ENCODE data around the gene BIRC7.

Gene BIRC7

DNA sequence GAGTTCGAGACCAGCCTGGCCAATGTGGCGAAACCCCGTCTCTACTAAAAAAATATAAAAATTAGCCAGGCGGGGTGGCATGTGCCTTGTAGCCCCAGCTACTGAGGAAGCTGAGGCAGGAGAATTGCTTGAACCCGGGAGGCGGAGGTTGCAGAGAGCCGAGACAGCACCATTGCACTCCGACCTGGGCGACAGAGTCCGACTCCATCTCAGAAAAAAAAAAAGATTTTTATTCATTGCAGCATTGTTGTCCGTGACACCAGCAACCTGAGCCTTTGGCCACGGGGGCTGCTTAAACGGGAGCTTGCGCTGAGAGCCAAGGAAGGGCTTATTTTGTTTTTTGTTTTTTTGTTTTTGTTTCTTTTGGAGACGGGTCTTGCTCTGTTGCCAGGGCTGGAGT, 44.2 kb downstream of the BIRC7 start:
- DNase-seq (ENCODE audit: low read depth, low spot score) = no peak
- POLR2A ChIA-PET = no interaction called here
- H3K4me3 ChIP-seq (ENCODE audit: low read depth, low read length) = no peak overlapping the region
- TF ChIP-seq, protein P1, sequence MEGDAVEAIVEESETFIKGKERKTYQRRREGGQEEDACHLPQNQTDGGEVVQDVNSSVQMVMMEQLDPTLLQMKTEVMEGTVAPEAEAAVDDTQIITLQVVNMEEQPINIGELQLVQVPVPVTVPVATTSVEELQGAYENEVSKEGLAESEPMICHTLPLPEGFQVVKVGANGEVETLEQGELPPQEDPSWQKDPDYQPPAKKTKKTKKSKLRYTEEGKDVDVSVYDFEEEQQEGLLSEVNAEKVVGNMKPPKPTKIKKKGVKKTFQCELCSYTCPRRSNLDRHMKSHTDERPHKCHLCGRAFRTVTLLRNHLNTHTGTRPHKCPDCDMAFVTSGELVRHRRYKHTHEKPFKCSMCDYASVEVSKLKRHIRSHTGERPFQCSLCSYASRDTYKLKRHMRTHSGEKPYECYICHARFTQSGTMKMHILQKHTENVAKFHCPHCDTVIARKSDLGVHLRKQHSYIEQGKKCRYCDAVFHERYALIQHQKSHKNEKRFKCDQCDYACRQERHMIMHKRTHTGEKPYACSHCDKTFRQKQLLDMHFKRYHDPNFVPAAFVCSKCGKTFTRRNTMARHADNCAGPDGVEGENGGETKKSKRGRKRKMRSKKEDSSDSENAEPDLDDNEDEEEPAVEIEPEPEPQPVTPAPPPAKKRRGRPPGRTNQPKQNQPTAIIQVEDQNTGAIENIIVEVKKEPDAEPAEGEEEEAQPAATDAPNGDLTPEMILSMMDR (IDR thresholded peaks at IDR 0.05; ENCODE audit: insufficient read depth, low read length, missing control alignments) = no peak
- CTCF ChIA-PET = interaction anchor here (0.8 to 16.0 kb wide), 6 partner anchors 8 to 62 kb away, joined by 3 to 142 read pairs (median 8); partner anchors contain the start of genes ARFGAP1 and COL20A1

DNA sequence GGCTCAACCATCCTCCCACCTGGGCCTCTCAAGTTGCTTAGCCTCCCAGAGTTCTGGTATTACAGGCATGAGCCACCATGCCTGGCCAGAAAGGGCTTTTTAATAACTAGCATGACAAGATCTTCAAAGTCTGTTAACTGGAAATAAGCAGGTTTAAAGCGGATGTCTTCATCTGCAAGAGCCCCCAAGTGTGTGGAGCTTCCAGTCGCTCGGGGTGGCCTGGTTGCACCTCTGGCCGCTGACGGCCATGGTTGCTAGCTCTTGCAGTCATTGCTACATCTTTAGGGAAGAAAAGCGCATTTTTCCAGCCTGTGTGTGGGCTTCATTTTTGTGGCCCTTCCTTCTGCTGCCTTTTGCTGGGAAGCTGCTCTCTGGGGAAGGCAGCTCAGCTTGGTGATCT, 44.7 kb downstream of the BIRC7 start:
- TF ChIP-seq, protein P1 (IDR thresholded peaks at IDR 0.05; ENCODE audit: insufficient read depth, low read length, missing control alignments) = no peak
- no peak for DNase-seq (ENCODE audit: low read depth, low spot score)
- CTCF ChIA-PET = interaction anchor here (0.8 to 16.0 kb wide), 7 partner anchors 8 to 62 kb away, joined by 3 to 142 read pairs (median 7); partner anchors contain the start of genes ARFGAP1 and COL20A1
- POLR2A ChIA-PET = no interaction called here
- no peak overlapping the region for H3K4me3 ChIP-seq (ENCODE audit: low read depth, low read length)

DNA sequence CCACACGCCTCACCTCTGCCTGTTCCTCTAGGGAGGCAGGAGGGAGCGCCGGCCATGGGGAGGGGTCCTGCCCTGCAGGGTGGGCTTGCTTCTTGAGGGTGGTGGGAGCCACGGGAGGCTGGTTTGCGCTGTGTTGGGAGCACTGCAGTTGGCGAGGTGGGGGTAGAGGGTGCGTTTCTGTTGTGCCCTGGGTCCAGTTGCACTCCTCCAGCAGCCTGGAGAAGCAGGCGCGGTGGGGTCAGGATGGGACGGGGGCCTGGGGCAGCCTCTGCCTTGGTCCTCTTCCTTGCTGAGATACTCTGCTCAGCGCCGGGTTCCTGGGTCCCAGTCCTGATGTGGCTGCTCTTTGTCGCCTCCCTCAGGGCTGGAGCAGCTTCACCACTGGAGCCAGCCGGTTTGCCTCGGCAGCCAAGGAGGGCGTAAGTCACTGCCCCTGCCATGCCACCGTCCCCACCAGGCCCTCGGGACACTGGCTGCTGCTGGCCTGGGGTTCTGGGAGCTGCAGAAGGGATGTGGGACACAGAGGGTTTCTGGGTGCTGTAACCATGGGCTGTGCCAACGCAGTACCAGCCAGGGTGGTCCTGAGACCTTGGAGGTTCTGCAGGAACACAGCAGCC, 45.3 kb downstream of the BIRC7 start:
- ChIA-PET POLR2A (no interaction called here), CTCF (interaction anchor here (1.3 to 16.0 kb wide), 5 partner anchors 9 to 57 kb away, joined by 3 to 142 read pairs (median 8); partner anchors contain the start of genes ARFGAP1 and COL20A1)
- no peak overlapping the region for H3K4me3 ChIP-seq (ENCODE audit: low read depth, low read length)
- TF ChIP-seq, protein P1 (IDR thresholded peaks at IDR 0.05; ENCODE audit: insufficient read depth, low read length, missing control alignments) = peak; percentile 32
- no peak for DNase-seq (ENCODE audit: low read depth, low spot score)

DNA sequence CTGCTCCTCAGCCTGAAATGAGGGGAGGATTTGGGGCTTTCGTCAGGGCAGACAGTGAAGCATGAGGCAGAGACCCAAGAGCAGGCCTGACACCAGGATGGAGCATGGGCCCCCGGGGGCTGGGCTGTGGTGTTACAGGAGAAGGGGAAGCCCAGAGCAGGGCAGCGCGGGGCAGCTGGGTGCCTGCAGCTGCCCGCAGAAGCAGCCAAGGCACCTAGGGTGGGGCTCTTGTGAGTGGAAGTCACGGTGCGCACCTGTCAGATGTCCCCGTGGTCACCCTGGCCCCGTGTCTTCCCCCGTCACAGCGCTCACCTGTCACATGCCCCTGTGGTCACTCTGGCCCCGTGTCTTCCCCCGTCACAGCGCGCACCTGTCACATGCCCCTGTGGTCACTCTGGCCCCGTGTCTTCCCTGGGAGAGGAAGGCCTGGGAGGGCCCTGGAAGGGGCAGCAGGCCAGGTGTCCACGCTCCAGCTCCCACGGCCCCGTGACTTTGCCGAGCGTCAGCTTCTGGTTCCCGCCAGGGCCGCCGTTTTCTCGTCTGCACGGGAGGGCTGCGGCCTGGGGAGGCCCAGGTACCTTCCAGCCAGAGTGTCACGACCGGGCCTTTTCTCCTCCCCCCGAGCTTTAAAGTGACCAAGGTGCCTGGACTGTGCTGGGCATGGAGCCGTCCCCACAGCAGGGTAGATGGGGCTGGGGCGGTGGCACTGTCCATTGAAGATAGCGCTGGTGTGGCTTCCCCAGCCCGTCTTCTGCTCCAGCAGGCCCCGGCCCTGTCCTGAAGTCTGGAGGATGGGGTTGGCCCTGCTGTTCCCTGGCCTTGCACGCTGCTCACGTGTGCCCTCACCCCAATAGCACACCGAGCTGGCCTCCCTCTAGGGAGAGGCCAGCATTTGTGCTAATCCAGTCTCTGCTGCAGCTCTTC, 46.3 kb downstream of the BIRC7 start:
- CTCF ChIA-PET = interaction anchor here (2.6 to 16.0 kb wide), 3 partner anchors 9 to 58 kb away, joined by 8 to 142 read pairs (median 30); partner anchors contain the start of gene COL20A1
- TF ChIP-seq, protein P1 (IDR thresholded peaks at IDR 0.05; ENCODE audit: insufficient read depth, low read length, missing control alignments) = no peak
- DNase-seq (ENCODE audit: low read depth, low spot score) = no peak
- POLR2A ChIA-PET = interaction anchor here (1.0 kb wide), 1 partner anchor 8 kb away, joined by 3 read pairs; no protein-coding TSS in a partner anchor
- H3K4me3 ChIP-seq (ENCODE audit: low read depth, low read length) = no peak overlapping the region

DNA sequence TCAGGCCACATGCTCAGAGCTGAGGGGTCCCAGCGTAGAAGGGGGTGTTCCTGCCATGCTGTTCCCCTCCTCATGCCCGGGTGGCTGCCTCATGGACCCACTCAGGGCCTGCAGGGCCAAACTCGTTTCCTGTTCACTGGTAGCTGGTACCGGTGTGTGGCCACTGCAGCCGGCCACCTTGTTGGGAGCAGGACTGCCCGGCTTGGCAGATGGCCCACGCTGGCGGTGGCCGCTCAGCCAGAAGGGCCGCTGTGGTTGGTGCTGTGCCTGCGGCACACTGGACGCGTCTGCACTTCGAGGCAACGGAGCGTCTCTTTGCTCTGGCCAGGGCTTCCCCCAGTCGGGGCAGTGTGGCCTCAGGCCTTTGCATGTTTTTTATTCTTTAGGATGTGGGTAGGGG, 47.2 kb downstream of the BIRC7 start:
- TF ChIP-seq, protein P1 (IDR thresholded peaks at IDR 0.05; ENCODE audit: insufficient read depth, low read length, missing control alignments) = no peak
- ChIA-PET POLR2A (interaction anchor here (1.0 kb wide), 1 partner anchor 9 kb away, joined by 3 read pairs; no protein-coding TSS in a partner anchor), CTCF (interaction anchor here (0.9 to 16.0 kb wide), 3 partner anchors 8 to 59 kb away, joined by 4 to 142 read pairs (median 30); no protein-coding TSS in a partner anchor)
- no peak for DNase-seq (ENCODE audit: low read depth, low spot score)
- no peak overlapping the region for H3K4me3 ChIP-seq (ENCODE audit: low read depth, low read length)
